T-cell (primary cell): ENCODE results near the gene RORB. TPM values are rescaled to one million over a fixed set of nuclear protein-coding genes. Genes with fewer than 3 reads are reported as not detected.
A peak's percentile ranks its signal among the peaks of the same experiment; 100 is the strongest.

Source experiments
- ATAC-seq, 4 experiments: fragments of 200-7000 bp in 3 of 4; fragments of 150-1000 bp in 1 of 4; cut with Tn5 transposase; replicated peaks in 1 of 4; 1 replicate in 3 of 4; 2 replicates in 1 of 4; pipeline ENCODE4 v1.10.0; 2021; ENCODE audit warnings: moderate library complexity in 3 of 4, mild to moderate bottlenecking in 2 of 4, moderate number of reproducible peaks in 1 of 4
- CTCF ChIA-PET, 2 donors: fragments of 300-600 bp; sonication (Branson Sonifier 250); formaldehyde crosslinking; loops; one replicate each; lab custom pipeline; 2022; ENCODE audit warnings: antibody characterized with exemption in 2 of 2; lab: Charles Lee
- POLR2A ChIA-PET, 2 donors: fragments of 300-600 bp; sonication (Branson Sonifier 250); formaldehyde crosslinking; loops; one replicate each; lab custom pipeline; 2022; ENCODE audit warnings: antibody characterized with exemption in 2 of 2; lab: Charles Lee
- DNase-seq, 35 experiments: peaks; one replicate each; pipeline versions ENCODE4 v3.0.0 to v3.0.0-alpha.2; 2013 to 2023
- H3K27ac ChIP-seq: one replicate; pipeline ENCODE4 v1.5.1; 2013; ENCODE audit warnings: low read length
- H3K27me3 ChIP-seq, 2 experiments: replicated peaks in 1 of 2; 1 replicate in 1 of 2; 2 replicates in 1 of 2; pipeline versions ENCODE4 v1.6.1 to v1.7.0; 2013; ENCODE audit warnings: low read length in 1 of 2, mixed read lengths in 1 of 2; ENCODE audit not compliant: control insufficient read depth in 2 of 2, insufficient read depth in 2 of 2; ENCODE audit errors: extremely low read depth in 1 of 2
- H3K36me3 ChIP-seq, 2 donors: 1 replicate in 1 of 2; 2 replicates in 1 of 2; pipeline versions ENCODE4 v1.6.1 to v1.7.0; 2013; ENCODE audit warnings: low read length in 1 of 2; ENCODE audit not compliant: control insufficient read depth in 2 of 2, insufficient read depth in 1 of 2; ENCODE audit errors: extremely low read depth in 1 of 2
- H3K4me1 ChIP-seq, 2 experiments: 1 replicate in 1 of 2; 2 replicates in 1 of 2; pipeline versions ENCODE4 v1.6.1 to v1.7.0; 2013; ENCODE audit warnings: low read length in 2 of 2, mixed read lengths in 1 of 2; ENCODE audit not compliant: insufficient read depth in 2 of 2, control insufficient read depth in 1 of 2; ENCODE audit errors: extremely low read depth in 1 of 2
- H3K4me3 ChIP-seq, 2 donors: 1 replicate in 1 of 2; 2 replicates in 1 of 2; pipeline versions ENCODE4 v1.5.1 to v1.7.0; 2013; ENCODE audit warnings: mild to moderate bottlenecking in 2 of 2, low read length in 1 of 2, moderate library complexity in 1 of 2; ENCODE audit not compliant: control insufficient read depth in 1 of 2; ENCODE audit errors: extremely low read depth in 1 of 2
- H3K9me3 ChIP-seq: 2 replicates; pipeline ENCODE4 v1.7.0; 2013
- H3K27ac Mint-ChIP-seq, 2 donors: one replicate each; pipeline ENCODE4 v1.8.0; 2020 to 2021; ENCODE audit warnings: mild to moderate bottlenecking in 2 of 2, mixed read lengths in 2 of 2
- H3K27me3 Mint-ChIP-seq, 2 donors: one replicate each; pipeline ENCODE4 v1.8.0; 2021 to 2022; ENCODE audit warnings: mixed read lengths in 2 of 2
- H3K36me3 Mint-ChIP-seq: one replicate; pipeline ENCODE4 v1.8.0; 2021; ENCODE audit warnings: mixed read lengths
- H3K4me1 Mint-ChIP-seq, 3 donors: one replicate each; pipeline ENCODE4 v1.8.0; 2020 to 2022; ENCODE audit warnings: mixed read lengths in 3 of 3, mild to moderate bottlenecking in 1 of 3
- H3K4me3 Mint-ChIP-seq, 3 donors: one replicate each; pipeline ENCODE4 v1.8.0; 2020 to 2022; ENCODE audit warnings: mild to moderate bottlenecking in 3 of 3, mixed read lengths in 3 of 3, moderate library complexity in 3 of 3
- H3K9me3 Mint-ChIP-seq, 3 donors: one replicate each; pipeline ENCODE4 v1.8.0; 2020 to 2022; ENCODE audit warnings: mixed read lengths in 3 of 3
- WGBS: methylation state at CpG from one replicate; pipeline ENCODE4 v1.1.5; 2013; ENCODE audit warnings: missing lambda C conversion rate; ENCODE audit not compliant: insufficient coverage; 5-methylcytosine and 5-hydroxymethylcytosine counted together
- total RNA-seq, 35 experiments: library from RNA in 6 of 35; stranded (reverse) in 6 of 35; fragments of 120-200 nt in 1 of 35; gene quantifications; one replicate each; pipeline versions ENCODE4 v1.2.1 to v1.2.4 and lab custom pipeline; 2013 to 2026

Gene RORB
- total RNA-seq, 5 donors from 2014 or later (not counting 1 experiment from before 2014, with no cell fraction given), result 0.03 TPM; not detected in 4

- H3K27me3 Mint-ChIP-seq, result peaks cover 0 to 10% of the 10 kb centered on the region in 2 donors
- H3K36me3 ChIP-seq, result no peaks in the 10 kb centered on the region
- no peak overlapping the region for H3K27ac ChIP-seq
- no peaks in the 10 kb centered on the region for H3K4me1 ChIP-seq
- DNase-seq (no peak), ATAC-seq (no peak)
- CTCF ChIA-PET, result no interaction called here
- peaks cover 2 to 10% (median 9%) of the 10 kb centered on the region in 3 donors for H3K9me3 Mint-ChIP-seq
- H3K4me3 Mint-ChIP-seq, result no peak overlapping the region
- no peaks in the 10 kb centered on the region for H3K9me3 ChIP-seq
- peaks cover 0 to 4% of the 10 kb centered on the region in 2 experiments for H3K27me3 ChIP-seq
- H3K4me1 Mint-ChIP-seq, result no peaks in the 10 kb centered on the region
- H3K27ac Mint-ChIP-seq, result no peak overlapping the region
- no CpG with 5 or more reads among the region's 1 CpG for WGBS
- POLR2A ChIA-PET, result no interaction called here
- H3K4me3 ChIP-seq, result no peak overlapping the region
- no peaks in the 10 kb centered on the region for H3K36me3 Mint-ChIP-seq
Measured at GRCh38 chr9:74479711-74480110, 17.4 kb upstream of the RORB start.

GRCh38 chr9:74487395-74487794 lies 9.7 kb upstream of the RORB start:
- Histone ChIP-seq H3K27ac (no peak overlapping the region), H3K27me3 (no peaks in the 10 kb centered on the region), H3K36me3 (no peaks in the 10 kb centered on the region), H3K4me3 (no peak overlapping the region), H3K9me3 (no peaks in the 10 kb centered on the region), H3K4me1 (no peaks in the 10 kb centered on the region)
- ChIA-PET POLR2A (no interaction called here), CTCF (no interaction called here)
- Mint-ChIP-seq H3K4me1 (no peaks in the 10 kb centered on the region), H3K4me3 (no peak overlapping the region), H3K36me3 (no peaks in the 10 kb centered on the region), H3K27ac (no peak overlapping the region), H3K27me3 (peaks cover 0 to 2% of the 10 kb centered on the region in 2 donors), H3K9me3 (peaks cover 0 to 3% (median 0%) of the 10 kb centered on the region in 3 donors)
- no peak for DNase-seq
- ATAC-seq, result no peak
- WGBS, result no CpG with 5 or more reads among the region's 1 CpG

GRCh38 chr9:74493512-74493911 lies 3.6 kb upstream of the RORB start:
- no peak overlapping the region for H3K4me3 ChIP-seq
- DNase-seq (no peak), ATAC-seq (no peak)
- no peak overlapping the region for H3K4me3 Mint-ChIP-seq
- H3K9me3 Mint-ChIP-seq, result peaks cover 0 to 3% (median 0%) of the 10 kb centered on the region in 3 donors
- peaks cover 0 to 19% of the 10 kb centered on the region in 2 experiments for H3K4me1 ChIP-seq
- H3K36me3 Mint-ChIP-seq, result no peaks in the 10 kb centered on the region
- CTCF ChIA-PET, result no interaction called here
- H3K27me3 Mint-ChIP-seq, result peaks cover 18 to 24% of the 10 kb centered on the region in 2 donors
- H3K9me3 ChIP-seq, result no peaks in the 10 kb centered on the region
- peaks cover 14 to 18% (median 16%) of the 10 kb centered on the region in 3 donors for H3K4me1 Mint-ChIP-seq
- H3K27me3 ChIP-seq, result peaks cover 0 to 20% of the 10 kb centered on the region in 2 experiments
- H3K36me3 ChIP-seq, result no peaks in the 10 kb centered on the region
- no CpG with 5 or more reads among the region's 2 CpGs for WGBS
- no peak overlapping the region for H3K27ac ChIP-seq
- no peak overlapping the region for H3K27ac Mint-ChIP-seq
- POLR2A ChIA-PET, result no interaction called here

- Histone ChIP-seq H3K9me3 (no peaks in the 10 kb centered on the region), H3K4me3 (no peak overlapping the region), H3K27ac (no peak overlapping the region), H3K36me3 (no peaks in the 10 kb centered on the region), H3K4me1 (peaks cover 2 to 29% of the 10 kb centered on the region in 2 experiments), H3K27me3 (peaks cover 3 to 30% of the 10 kb centered on the region in 2 experiments)
- peaks cover 25 to 32% of the 10 kb centered on the region in 2 donors for H3K27me3 Mint-ChIP-seq
- H3K4me1 Mint-ChIP-seq, result peaks cover 21 to 26% (median 24%) of the 10 kb centered on the region in 3 donors
- H3K9me3 Mint-ChIP-seq, result peaks cover 0 to 3% (median 0%) of the 10 kb centered on the region in 3 donors
- ChIA-PET POLR2A (no interaction called here), CTCF (interaction anchor here in 1 of 2 donors (0.6 kb wide), 2 partner anchors 73 to 1024 kb away, joined by 4 to 6 read pairs; no protein-coding TSS in a partner anchor)
- no peak for ATAC-seq
- DNase-seq, result no peak
- H3K27ac Mint-ChIP-seq, result no peak overlapping the region
- no peak overlapping the region for H3K4me3 Mint-ChIP-seq
- no CpG with 5 or more reads among the region's 1 CpG for WGBS
- no peaks in the 10 kb centered on the region for H3K36me3 Mint-ChIP-seq
Measured at GRCh38 chr9:74494490-74494889, 2.6 kb upstream of the RORB start.

GRCh38 chr9:74496406-74496805 lies 729 bp upstream of the RORB start:
- H3K27me3 Mint-ChIP-seq, result peaks cover 38 to 51% of the 10 kb centered on the region in 2 donors
- Histone ChIP-seq H3K36me3 (no peaks in the 10 kb centered on the region), H3K4me3 (peak overlapping the region; percentile 56 to 71), H3K27ac (no peak overlapping the region), H3K27me3 (peaks cover 14 to 45% of the 10 kb centered on the region in 2 experiments), H3K4me1 (peaks cover 9 to 42% of the 10 kb centered on the region in 2 experiments), H3K9me3 (no peaks in the 10 kb centered on the region)
- ChIA-PET POLR2A (no interaction called here), CTCF (interaction anchor here (0.7 kb wide), 2 partner anchors 31 to 840 kb away, joined by 3 read pairs; no protein-coding TSS in a partner anchor)
- no peak overlapping the region for H3K27ac Mint-ChIP-seq
- H3K4me3 Mint-ChIP-seq, result peak overlapping the region; percentile 58 to 87 (median 84)
- ATAC-seq (no peak), DNase-seq (no peak)
- WGBS, result 80% methylated on average over 1 of the region's 6 CpGs
- no peaks in the 10 kb centered on the region for H3K36me3 Mint-ChIP-seq
- peaks cover 25 to 37% (median 28%) of the 10 kb centered on the region in 3 donors for H3K4me1 Mint-ChIP-seq
- no peaks in the 10 kb centered on the region for H3K9me3 Mint-ChIP-seq

GRCh38 chr9:74497748-74498620 lies 849 bp downstream of the RORB start:
- Histone ChIP-seq H3K9me3 (no peaks in the 10 kb centered on the region), H3K4me1 (peaks cover 9 to 42% of the 10 kb centered on the region in 2 experiments), H3K27me3 (peaks cover 15 to 43% of the 10 kb centered on the region in 2 experiments), H3K27ac (no peak overlapping the region), H3K4me3 (peak overlapping the region; percentile 56 to 71), H3K36me3 (no peaks in the 10 kb centered on the region)
- under 1% methylated on average over 76 of the region's 77 CpGs for WGBS
- Mint-ChIP-seq H3K4me3 (peak overlapping the region; percentile 79 to 87 (median 84)), H3K9me3 (no peaks in the 10 kb centered on the region), H3K4me1 (peaks cover 25 to 37% (median 28%) of the 10 kb centered on the region in 3 donors), H3K27me3 (peaks cover 41 to 48% of the 10 kb centered on the region in 2 donors), H3K27ac (peak overlapping the region in 1 of 2 donors; percentile 68), H3K36me3 (no peaks in the 10 kb centered on the region)
- ChIA-PET POLR2A (no interaction called here), CTCF (no interaction called here)
- ATAC-seq, result peak in 2 of 4 experiments; percentile 16 to 21
- DNase-seq, result peak in 3 of 35 experiments; percentile 5 to 28 (median 8)
